ENCODE results near the gene NSG1. TPM values are rescaled to one million over a fixed set of nuclear protein-coding genes. Genes with fewer than 3 reads are reported as not detected.

The NSG1 gene
- total and polyA plus RNA-seq, 8 donors, result 1.2 to 13.6 (median 4.1) TPM; not detected in 1

- no peaks in the 10 kb centered on the region for H3K9me3 ChIP-seq
- H3K4me1 ChIP-seq, result no peaks in the 10 kb centered on the region
- TF ChIP-seq, protein P1, sequence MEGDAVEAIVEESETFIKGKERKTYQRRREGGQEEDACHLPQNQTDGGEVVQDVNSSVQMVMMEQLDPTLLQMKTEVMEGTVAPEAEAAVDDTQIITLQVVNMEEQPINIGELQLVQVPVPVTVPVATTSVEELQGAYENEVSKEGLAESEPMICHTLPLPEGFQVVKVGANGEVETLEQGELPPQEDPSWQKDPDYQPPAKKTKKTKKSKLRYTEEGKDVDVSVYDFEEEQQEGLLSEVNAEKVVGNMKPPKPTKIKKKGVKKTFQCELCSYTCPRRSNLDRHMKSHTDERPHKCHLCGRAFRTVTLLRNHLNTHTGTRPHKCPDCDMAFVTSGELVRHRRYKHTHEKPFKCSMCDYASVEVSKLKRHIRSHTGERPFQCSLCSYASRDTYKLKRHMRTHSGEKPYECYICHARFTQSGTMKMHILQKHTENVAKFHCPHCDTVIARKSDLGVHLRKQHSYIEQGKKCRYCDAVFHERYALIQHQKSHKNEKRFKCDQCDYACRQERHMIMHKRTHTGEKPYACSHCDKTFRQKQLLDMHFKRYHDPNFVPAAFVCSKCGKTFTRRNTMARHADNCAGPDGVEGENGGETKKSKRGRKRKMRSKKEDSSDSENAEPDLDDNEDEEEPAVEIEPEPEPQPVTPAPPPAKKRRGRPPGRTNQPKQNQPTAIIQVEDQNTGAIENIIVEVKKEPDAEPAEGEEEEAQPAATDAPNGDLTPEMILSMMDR (IDR thresholded peaks at IDR 0.05), result no peak
- TF ChIP-seq POLR2AphosphoS5 (IDR thresholded peaks at IDR 0.05), result no peak
- TF ChIP-seq EP300 (IDR thresholded peaks at IDR 0.05), result no peak
- no peak for TF ChIP-seq POLR2A (IDR thresholded peaks at IDR 0.05)
- peaks cover 38 to 97% (median 89%) of the 10 kb centered on the region in 4 donors for H3K36me3 ChIP-seq
- intact Hi-C loops (cut with DNase I; ENCODE audit: low total_unique reads), result no loop called here
- H3K27me3 ChIP-seq, result no peaks in the 10 kb centered on the region
- H3K27ac ChIP-seq, result no peak overlapping the region
- H3K4me3 ChIP-seq, result no peak overlapping the region
- DNase-seq, result no peak
- 73 to 88% (median 81%) methylated on average over 8 to 9 of the region's 9 CpGs for WGBS, 5 donors
Observed at GRCh38 chr4:4423706-4424498, 37.0 kb downstream of the NSG1 start.

DNA sequence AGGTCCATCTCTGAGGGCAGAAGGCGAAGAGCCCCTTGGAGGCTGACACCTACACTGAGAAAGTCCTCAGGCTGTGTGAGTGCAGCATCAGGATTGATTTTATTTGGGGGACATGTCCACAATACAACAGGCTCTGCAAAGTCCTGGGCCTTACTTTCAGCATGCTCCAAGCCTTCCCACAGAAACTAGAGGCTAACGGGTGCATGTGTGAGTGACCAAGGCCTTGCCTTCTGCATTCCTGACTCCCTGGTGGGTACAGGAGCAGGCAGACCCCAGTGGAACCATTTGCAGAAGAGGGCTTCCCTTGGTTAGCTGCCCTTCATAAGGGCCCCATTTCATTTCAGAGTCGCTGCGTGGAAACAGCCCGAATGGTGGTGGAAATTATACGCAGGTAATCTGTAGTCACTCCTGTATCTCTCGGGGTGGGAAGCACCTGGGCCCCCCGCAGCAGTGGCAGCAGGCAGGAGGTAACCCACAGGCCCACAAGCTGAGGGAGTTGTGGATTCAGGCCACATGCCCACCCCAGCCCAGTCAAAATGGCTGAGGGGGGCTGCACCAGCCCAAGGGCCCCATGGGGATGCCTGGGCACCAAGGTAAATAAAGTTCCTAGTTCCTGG lies 37.7 kb downstream of the NSG1 start:
- Histone ChIP-seq H3K4me1 (no peaks in the 10 kb centered on the region), H3K9me3 (no peaks in the 10 kb centered on the region), H3K36me3 (peaks cover 32 to 97% (median 85%) of the 10 kb centered on the region in 4 donors), H3K27ac (no peak overlapping the region), H3K27me3 (no peaks in the 10 kb centered on the region), H3K4me3 (no peak overlapping the region)
- intact Hi-C loops (cut with DNase I; ENCODE audit: low total_unique reads), result no loop called here
- no peak for DNase-seq
- 84 to 95% (median 92%) methylated on average over 6 to 8 of the region's 8 CpGs for WGBS, 5 donors
- TF ChIP-seq POLR2AphosphoS5 (IDR thresholded peaks at IDR 0.05), result no peak
- TF ChIP-seq, protein P1 (IDR thresholded peaks at IDR 0.05), result no peak
- TF ChIP-seq EP300 (IDR thresholded peaks at IDR 0.05), result no peak
- TF ChIP-seq POLR2A (IDR thresholded peaks at IDR 0.05), result no peak

- Histone ChIP-seq H3K27me3 (no peaks in the 10 kb centered on the region), H3K27ac (no peak overlapping the region), H3K36me3 (peaks cover 26 to 93% (median 80%) of the 10 kb centered on the region in 4 donors), H3K4me3 (no peak overlapping the region), H3K4me1 (no peaks in the 10 kb centered on the region), H3K9me3 (no peaks in the 10 kb centered on the region)
- TF ChIP-seq POLR2A (IDR thresholded peaks at IDR 0.05), result no peak
- TF ChIP-seq, protein P1 (IDR thresholded peaks at IDR 0.05), result no peak
- no peak for TF ChIP-seq EP300 (IDR thresholded peaks at IDR 0.05)
- no peak for TF ChIP-seq POLR2AphosphoS5 (IDR thresholded peaks at IDR 0.05)
- DNase-seq, result no peak
- 82 to 89% (median 85%) methylated on average over 13 of the region's 13 CpGs for WGBS, 5 donors
- intact Hi-C loops (cut with DNase I; ENCODE audit: low total_unique reads), result no loop called here
Observed at GRCh38 chr4:4425119-4425690, 38.3 kb downstream of the NSG1 start.

GRCh38 chr4:4425696-4426095 lies 38.8 kb downstream of the NSG1 start:
- Histone ChIP-seq H3K27me3 (no peaks in the 10 kb centered on the region), H3K27ac (no peak overlapping the region), H3K36me3 (peaks cover 21 to 88% (median 76%) of the 10 kb centered on the region in 4 donors), H3K4me3 (no peak overlapping the region), H3K4me1 (no peaks in the 10 kb centered on the region), H3K9me3 (no peaks in the 10 kb centered on the region)
- 89 to 94% (median 90%) methylated on average over 7 of the region's 7 CpGs for WGBS, 5 donors
- no peak for DNase-seq
- intact Hi-C loops (cut with DNase I; ENCODE audit: low total_unique reads), result no loop called here
- TF ChIP-seq, protein P1 (IDR thresholded peaks at IDR 0.05), result no peak
- TF ChIP-seq EP300 (IDR thresholded peaks at IDR 0.05), result no peak
- no peak for TF ChIP-seq POLR2AphosphoS5 (IDR thresholded peaks at IDR 0.05)
- no peak for TF ChIP-seq POLR2A (IDR thresholded peaks at IDR 0.05)
